MCF 10A (cell line): ENCODE results near the gene FADS6. TPM values are rescaled to one million over a fixed set of nuclear protein-coding genes. Genes with fewer than 3 reads are reported as not detected.
A peak's percentile ranks its signal among the peaks of the same experiment; 100 is the strongest.

Experiments
- BruUV-seq: library from RNA; stranded (reverse); fragments of 400-500 nt; replicated peaks from 2 replicates; lab custom pipeline; 2021; lab: Mats Ljungman, UMichigan
- CTCF ChIA-PET: fragments of 300-600 bp; sonication (Branson Sonifier 250); formaldehyde crosslinking; extraction: SDS; loops from one replicate; lab custom pipeline; 2021; ENCODE audit warnings: antibody characterized with exemption, inconsistent platforms; lab: Yijun Ruan, JAX
- POLR2A ChIA-PET: fragments of 300-600, 350-650 bp; sonication (Branson Sonifier 250); formaldehyde crosslinking; extraction: SDS; loops from one replicate; lab custom pipeline; 2020; ENCODE audit warnings: antibody characterized with exemption, inconsistent platforms; lab: Yijun Ruan, JAX
- DNase-seq: peaks from one replicate; pipeline ENCODE4 v3.0.0-alpha.2; 2018; ENCODE audit not compliant: unreplicated experiment
- H3K27ac Mint-ChIP-seq: one replicate; pipeline ENCODE4 v1.8.0; 2022; ENCODE audit warnings: mild to moderate bottlenecking, low read depth, mixed read lengths; ENCODE audit not compliant: unreplicated experiment
- H3K27me3 Mint-ChIP-seq: one replicate; pipeline ENCODE4 v1.8.0; 2022; ENCODE audit warnings: mixed read lengths; ENCODE audit not compliant: insufficient read depth, unreplicated experiment
- H3K36me3 Mint-ChIP-seq: one replicate; pipeline ENCODE4 v1.8.0; 2022; ENCODE audit warnings: mild to moderate bottlenecking, moderate library complexity, mixed read lengths; ENCODE audit not compliant: insufficient read depth, unreplicated experiment
- H3K4me1 Mint-ChIP-seq: one replicate; pipeline ENCODE4 v1.8.0; 2022; ENCODE audit warnings: mixed read lengths; ENCODE audit not compliant: insufficient read depth, unreplicated experiment
- H3K4me3 Mint-ChIP-seq: one replicate; pipeline ENCODE4 v1.8.0; 2022; ENCODE audit warnings: mild to moderate bottlenecking, moderate library complexity, mixed read lengths; ENCODE audit not compliant: unreplicated experiment
- H3K9me3 Mint-ChIP-seq: one replicate; pipeline ENCODE4 v1.8.0; 2022; ENCODE audit warnings: mixed read lengths; ENCODE audit not compliant: unreplicated experiment
- intact Hi-C: fragments of 100-400 bp; cut with micrococcal nuclease; formaldehyde crosslinking; loops from 2 replicates; pipeline ENCODE4 v1.14.1; 2022
- total RNA-seq: library from RNA; stranded (reverse); gene quantifications from 2 replicates; pipeline ENCODE4 v1.2.3, GENCODE V29; 2022
- TF ChIP-seq, protein P1 (sequence below): fragments of 200-600 bp; IDR thresholded peaks from one replicate; pipeline ENCODE4 v1.8.0; 2022; ENCODE audit warnings: antibody characterized with exemption, mild to moderate bottlenecking; ENCODE audit not compliant: unreplicated experiment

Gene FADS6
- total RNA-seq, 1 experiment from 2014 or later, result not detected

DNA sequence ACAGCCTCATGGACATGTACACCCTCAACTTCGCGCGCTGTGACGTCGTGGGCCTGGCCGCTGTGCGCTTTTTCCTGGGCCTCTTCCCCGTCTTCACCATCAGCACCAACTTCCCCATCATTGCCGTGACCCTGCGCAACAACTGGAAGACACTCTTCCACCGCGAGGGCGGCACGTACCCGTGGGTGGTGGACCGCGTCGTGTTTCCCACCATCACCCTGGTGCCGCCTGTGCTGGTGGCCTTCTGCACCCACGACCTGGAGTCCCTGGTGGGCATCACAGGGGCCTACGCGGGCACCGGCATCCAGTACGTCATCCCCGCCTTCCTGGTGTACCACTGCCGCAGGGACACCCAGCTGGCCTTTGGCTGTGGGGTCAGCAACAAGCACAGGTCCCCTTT lies 57.2 kb downstream of the FADS6 start:
- no peak overlapping the region for H3K4me3 Mint-ChIP-seq

DNA sequence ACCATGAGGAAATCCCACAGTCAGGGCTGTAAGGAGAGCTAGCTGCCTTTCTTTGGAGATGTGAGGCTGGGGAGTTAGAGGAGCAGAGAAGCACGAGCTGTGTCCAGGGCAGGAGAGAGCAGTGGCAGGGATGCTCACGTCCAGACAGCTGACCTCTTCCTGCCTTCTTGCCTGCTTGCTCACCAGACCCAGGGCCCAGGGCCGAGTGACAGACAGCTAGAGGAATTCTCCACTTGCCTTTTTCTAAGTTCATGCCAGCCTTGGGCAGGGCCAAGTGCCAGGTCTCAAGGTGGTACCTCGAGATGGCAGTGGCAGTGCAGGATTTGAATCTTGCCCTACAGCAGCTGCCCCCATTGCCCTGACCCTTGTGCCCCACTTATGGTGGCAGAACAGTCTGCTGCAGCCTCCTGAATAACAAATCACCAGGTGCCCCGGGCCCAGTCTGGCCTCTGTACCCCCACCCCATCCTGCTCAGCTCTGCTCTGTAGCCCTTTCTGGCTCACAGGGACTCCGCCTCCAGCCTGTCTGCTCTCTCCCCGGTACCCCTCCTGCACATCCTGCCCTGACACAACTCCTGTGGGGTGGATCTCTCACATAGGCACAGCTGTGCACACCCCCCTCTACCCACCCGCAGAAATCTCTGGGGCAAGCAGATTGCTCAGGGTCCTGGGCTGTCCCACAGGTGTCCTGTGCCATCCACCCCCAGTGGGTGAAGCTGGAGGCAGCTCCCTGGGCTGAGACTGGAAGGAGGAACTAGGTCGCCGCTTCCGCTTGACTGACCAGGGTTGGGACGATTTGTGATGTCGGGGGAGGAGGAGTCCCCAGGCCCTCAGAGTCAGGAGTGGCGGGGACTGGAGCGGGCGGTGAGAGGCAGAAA lies 59.7 kb downstream of the FADS6 start:
- no peak overlapping the region for H3K4me3 Mint-ChIP-seq
- H3K4me1 Mint-ChIP-seq, result no peaks in the 10 kb centered on the region
- BruUV-seq, result no TSS peak
- DNase-seq, result no peak
- H3K9me3 Mint-ChIP-seq, result no peaks in the 10 kb centered on the region
- intact Hi-C loops, result no loop called here
- ChIA-PET POLR2A (interaction anchor here (0.6 kb wide), 1 partner anchor 602 kb away, joined by 3 read pairs; no protein-coding TSS in a partner anchor), CTCF (no interaction called here)
- TF ChIP-seq, protein P1, sequence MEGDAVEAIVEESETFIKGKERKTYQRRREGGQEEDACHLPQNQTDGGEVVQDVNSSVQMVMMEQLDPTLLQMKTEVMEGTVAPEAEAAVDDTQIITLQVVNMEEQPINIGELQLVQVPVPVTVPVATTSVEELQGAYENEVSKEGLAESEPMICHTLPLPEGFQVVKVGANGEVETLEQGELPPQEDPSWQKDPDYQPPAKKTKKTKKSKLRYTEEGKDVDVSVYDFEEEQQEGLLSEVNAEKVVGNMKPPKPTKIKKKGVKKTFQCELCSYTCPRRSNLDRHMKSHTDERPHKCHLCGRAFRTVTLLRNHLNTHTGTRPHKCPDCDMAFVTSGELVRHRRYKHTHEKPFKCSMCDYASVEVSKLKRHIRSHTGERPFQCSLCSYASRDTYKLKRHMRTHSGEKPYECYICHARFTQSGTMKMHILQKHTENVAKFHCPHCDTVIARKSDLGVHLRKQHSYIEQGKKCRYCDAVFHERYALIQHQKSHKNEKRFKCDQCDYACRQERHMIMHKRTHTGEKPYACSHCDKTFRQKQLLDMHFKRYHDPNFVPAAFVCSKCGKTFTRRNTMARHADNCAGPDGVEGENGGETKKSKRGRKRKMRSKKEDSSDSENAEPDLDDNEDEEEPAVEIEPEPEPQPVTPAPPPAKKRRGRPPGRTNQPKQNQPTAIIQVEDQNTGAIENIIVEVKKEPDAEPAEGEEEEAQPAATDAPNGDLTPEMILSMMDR, result no peak
- H3K36me3 Mint-ChIP-seq, result peaks cover 7% of the 10 kb centered on the region
- H3K27ac Mint-ChIP-seq, result peak overlapping the region; percentile 25
- no peaks in the 10 kb centered on the region for H3K27me3 Mint-ChIP-seq

More for the DNA sequence above, 57.2 kb downstream of the FADS6 start:
- no peak for DNase-seq
- TF ChIP-seq, protein P1, result no peak
- Mint-ChIP-seq H3K36me3 (peaks cover 7% of the 10 kb centered on the region), H3K27me3 (no peaks in the 10 kb centered on the region), H3K4me1 (peaks cover 7% of the 10 kb centered on the region), H3K9me3 (no peaks in the 10 kb centered on the region), H3K27ac (no peak overlapping the region)
- no TSS peak for BruUV-seq
- intact Hi-C loops, result no loop called here
- ChIA-PET CTCF (interaction anchor here (0.6 kb wide), 1 partner anchor 167 kb away, joined by 3 read pairs; no protein-coding TSS in a partner anchor), POLR2A (interaction anchor here (0.6 kb wide), 1 partner anchor 55 kb away, joined by 3 read pairs; no protein-coding TSS in a partner anchor)

DNA sequence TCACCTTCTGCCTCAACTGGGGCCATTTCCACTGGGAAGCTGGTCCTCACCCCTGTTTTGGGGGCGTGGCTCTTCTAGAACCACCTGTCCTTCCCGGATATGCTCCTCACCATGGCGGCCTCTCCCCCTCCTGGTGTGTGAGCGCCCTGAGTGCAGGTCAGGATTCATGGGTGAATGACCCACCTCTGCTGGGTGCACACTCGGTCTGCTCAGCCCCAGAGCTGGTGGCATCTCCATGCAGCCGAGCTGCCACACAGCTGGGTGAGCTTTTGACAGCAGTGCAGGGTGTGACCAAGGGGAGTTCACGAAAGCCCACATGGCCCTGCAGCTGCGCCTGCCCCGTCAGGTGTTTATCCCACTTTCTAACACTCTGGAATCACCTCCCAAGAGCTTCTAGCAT lies 61.0 kb downstream of the FADS6 start:
- Mint-ChIP-seq H3K27ac (no peak overlapping the region), H3K9me3 (no peaks in the 10 kb centered on the region), H3K36me3 (peaks cover 7% of the 10 kb centered on the region), H3K27me3 (no peaks in the 10 kb centered on the region), H3K4me1 (no peaks in the 10 kb centered on the region), H3K4me3 (no peak overlapping the region)
- ChIA-PET CTCF (interaction anchor here (0.6 to 0.8 kb wide), 2 partner anchors 11 to 41 kb away, joined by 3 read pairs; no protein-coding TSS in a partner anchor), POLR2A (interaction anchor here (0.6 to 1.1 kb wide), 2 partner anchors 11 to 25 kb away, joined by 3 read pairs; no protein-coding TSS in a partner anchor)
- intact Hi-C loops, result no loop called here
- no peak for DNase-seq
- no TSS peak for BruUV-seq
- TF ChIP-seq, protein P1, result no peak
